ENCODE data around the gene INPP4A. TPM values are rescaled to one million over a fixed set of nuclear protein-coding genes. Genes with fewer than 3 reads are reported as not detected.

INPP4A gene
- total RNA-seq, 2 experiments from 2014 or later = 29.1 to 33.0 TPM

GRCh38 chr2:98476192-98476868 is 31.7 kb downstream of the INPP4A start:
- Mint-ChIP-seq H3K4me3 (no peak overlapping the region), H3K27ac (peak overlapping the region; percentile 53), H3K27me3 (no peaks in the 10 kb centered on the region), H3K36me3 (ENCODE audit: low read depth) (no peaks in the 10 kb centered on the region), H3K4me1 (peaks cover 98% of the 10 kb centered on the region), H3K9me3 (ENCODE audit: low read depth) (no peaks in the 10 kb centered on the region)
- intact Hi-C loops (cut with DNase I, micrococcal nuclease) = no loop called here
- DNase-seq = no peak
- ChIA-PET POLR2A (interaction anchor here (0.9 kb wide), 2 partner anchors 11 to 65 kb away, joined by 3 read pairs; no protein-coding TSS in a partner anchor), CTCF (interaction anchor here (0.8 to 1.3 kb wide), 2 partner anchors 11 to 24 kb away, joined by 3 read pairs; no protein-coding TSS in a partner anchor)
- ATAC-seq = no peak

- Mint-ChIP-seq H3K4me3 (no peak overlapping the region), H3K4me1 (peaks cover 97% of the 10 kb centered on the region), H3K36me3 (ENCODE audit: low read depth) (no peaks in the 10 kb centered on the region), H3K27ac (peak overlapping the region; percentile 85), H3K27me3 (no peaks in the 10 kb centered on the region), H3K9me3 (ENCODE audit: low read depth) (no peaks in the 10 kb centered on the region)
- intact Hi-C loops (cut with DNase I, micrococcal nuclease) = no loop called here
- DNase-seq (no peak), ATAC-seq (no peak)
- POLR2A ChIA-PET = no interaction called here
- CTCF ChIA-PET = interaction anchor here (1.3 kb wide), 1 partner anchor 11 kb away, joined by 3 read pairs; no protein-coding TSS in a partner anchor
Observed at GRCh38 chr2:98477036-98477435, 32.4 kb downstream of the INPP4A start.

DNA sequence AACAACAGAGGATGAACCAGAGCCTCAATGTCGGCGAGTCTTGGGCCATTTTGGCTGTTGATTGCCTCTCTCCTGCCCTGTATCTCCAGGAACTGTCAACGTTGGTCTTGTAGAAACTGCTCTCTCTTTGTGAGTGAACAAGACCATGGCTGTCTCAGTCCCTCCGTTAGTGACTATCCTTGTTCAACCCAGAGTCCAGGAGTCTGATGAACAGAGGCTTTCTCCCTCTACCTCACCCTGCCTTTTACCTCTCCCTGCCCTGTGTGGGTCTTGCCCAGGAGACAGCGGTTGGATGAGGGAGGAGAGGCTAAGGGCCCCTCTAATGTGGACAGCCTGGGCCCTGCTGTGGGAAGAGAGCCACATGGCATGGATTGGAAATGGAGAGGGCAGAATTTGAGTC is 32.8 kb downstream of the INPP4A start:
- CTCF ChIA-PET = interaction anchor here (0.6 to 1.3 kb wide), 2 partner anchors 10 to 11 kb away, joined by 3 to 4 read pairs; no protein-coding TSS in a partner anchor
- no peak overlapping the region for H3K4me3 Mint-ChIP-seq

GRCh38 chr2:98478088-98478551 is 33.5 kb downstream of the INPP4A start:
- Mint-ChIP-seq H3K4me3 (no peak overlapping the region), H3K36me3 (ENCODE audit: low read depth) (no peaks in the 10 kb centered on the region), H3K27ac (peak overlapping the region; percentile 85), H3K9me3 (ENCODE audit: low read depth) (no peaks in the 10 kb centered on the region), H3K27me3 (no peaks in the 10 kb centered on the region), H3K4me1 (peaks cover 97% of the 10 kb centered on the region)
- ChIA-PET CTCF (interaction anchor here (0.6 to 1.6 kb wide), 2 partner anchors 10 to 14 kb away, joined by 4 read pairs; no protein-coding TSS in a partner anchor), POLR2A (no interaction called here)
- intact Hi-C loops (cut with DNase I, micrococcal nuclease) = loop anchor here in 1 of 2 experiments (2.0 kb wide), 2 partner anchors 13 to 27 kb away; no protein-coding TSS in a partner anchor
- DNase-seq = no peak
- ATAC-seq = no peak

More for the DNA sequence above, 32.8 kb downstream of the INPP4A start:
- Mint-ChIP-seq H3K4me1 (peaks cover 97% of the 10 kb centered on the region), H3K36me3 (ENCODE audit: low read depth) (no peaks in the 10 kb centered on the region), H3K27ac (peak overlapping the region; percentile 85), H3K27me3 (no peaks in the 10 kb centered on the region), H3K9me3 (ENCODE audit: low read depth) (no peaks in the 10 kb centered on the region)
- DNase-seq (no peak), ATAC-seq (no peak)
- POLR2A ChIA-PET = no interaction called here
- intact Hi-C loops (cut with DNase I, micrococcal nuclease) = no loop called here

- H3K27me3 Mint-ChIP-seq = no peaks in the 10 kb centered on the region
- DNase-seq = peak; percentile 55
- H3K27ac Mint-ChIP-seq = peak overlapping the region; percentile 85
- intact Hi-C loops (cut with DNase I, micrococcal nuclease) = loop anchor here in 1 of 2 experiments (2.0 kb wide), 2 partner anchors 14 to 26 kb away; no protein-coding TSS in a partner anchor
- peak; percentile 18 for ATAC-seq
- POLR2A ChIA-PET = interaction anchor here (1.2 to 1.5 kb wide), 3 partner anchors 12 to 18 kb away, joined by 3 to 7 read pairs (median 7); no protein-coding TSS in a partner anchor
- no peaks in the 10 kb centered on the region for H3K9me3 Mint-ChIP-seq (ENCODE audit: low read depth)
- CTCF ChIA-PET = interaction anchor here (0.7 to 1.9 kb wide), 8 partner anchors 7 to 112 kb away, joined by 3 to 12 read pairs (median 4); no protein-coding TSS in a partner anchor
- no peaks in the 10 kb centered on the region for H3K36me3 Mint-ChIP-seq (ENCODE audit: low read depth)
- peaks cover 97% of the 10 kb centered on the region for H3K4me1 Mint-ChIP-seq
- H3K4me3 Mint-ChIP-seq = no peak overlapping the region
Observed at GRCh38 chr2:98478907-98479306, 34.2 kb downstream of the INPP4A start.

GRCh38 chr2:98479371-98479770 is 34.7 kb downstream of the INPP4A start:
- Mint-ChIP-seq H3K4me3 (peak overlapping the region; percentile 6), H3K27me3 (no peaks in the 10 kb centered on the region), H3K9me3 (ENCODE audit: low read depth) (no peaks in the 10 kb centered on the region), H3K27ac (peak overlapping the region; percentile 85), H3K36me3 (ENCODE audit: low read depth) (no peaks in the 10 kb centered on the region), H3K4me1 (peaks cover 97% of the 10 kb centered on the region)
- peak; percentile 8 for ATAC-seq
- POLR2A ChIA-PET = interaction anchor here (1.2 to 1.5 kb wide), 4 partner anchors 12 to 19 kb away, joined by 3 to 7 read pairs (median 5); no protein-coding TSS in a partner anchor
- CTCF ChIA-PET = interaction anchor here (0.6 to 1.9 kb wide), 15 partner anchors 8 to 112 kb away, joined by 3 to 12 read pairs (median 4); no protein-coding TSS in a partner anchor
- intact Hi-C loops (cut with DNase I, micrococcal nuclease) = loop anchor here in 1 of 2 experiments (2.0 kb wide), 2 partner anchors 15 to 25 kb away; no protein-coding TSS in a partner anchor
- DNase-seq = peak; percentile 56

- Mint-ChIP-seq H3K36me3 (ENCODE audit: low read depth) (no peaks in the 10 kb centered on the region), H3K9me3 (ENCODE audit: low read depth) (no peaks in the 10 kb centered on the region), H3K27me3 (no peaks in the 10 kb centered on the region), H3K4me1 (peaks cover 98% of the 10 kb centered on the region), H3K27ac (peak overlapping the region; percentile 85), H3K4me3 (peak overlapping the region; percentile 6)
- POLR2A ChIA-PET = interaction anchor here (0.9 to 1.5 kb wide), 5 partner anchors 13 to 27 kb away, joined by 3 to 7 read pairs (median 5); no protein-coding TSS in a partner anchor
- DNase-seq (peak; percentile 78), ATAC-seq (peak; percentile 77)
- intact Hi-C loops (cut with DNase I, micrococcal nuclease) = loop anchor here in 1 of 2 experiments (1.0 to 5.0 kb wide), 5 partner anchors 12 to 63 kb away; no protein-coding TSS in a partner anchor
- CTCF ChIA-PET = interaction anchor here (0.6 to 1.9 kb wide), 13 partner anchors 8 to 67 kb away, joined by 3 to 12 read pairs (median 4); no protein-coding TSS in a partner anchor
Observed at GRCh38 chr2:98479959-98480524, 35.4 kb downstream of the INPP4A start.

DNA sequence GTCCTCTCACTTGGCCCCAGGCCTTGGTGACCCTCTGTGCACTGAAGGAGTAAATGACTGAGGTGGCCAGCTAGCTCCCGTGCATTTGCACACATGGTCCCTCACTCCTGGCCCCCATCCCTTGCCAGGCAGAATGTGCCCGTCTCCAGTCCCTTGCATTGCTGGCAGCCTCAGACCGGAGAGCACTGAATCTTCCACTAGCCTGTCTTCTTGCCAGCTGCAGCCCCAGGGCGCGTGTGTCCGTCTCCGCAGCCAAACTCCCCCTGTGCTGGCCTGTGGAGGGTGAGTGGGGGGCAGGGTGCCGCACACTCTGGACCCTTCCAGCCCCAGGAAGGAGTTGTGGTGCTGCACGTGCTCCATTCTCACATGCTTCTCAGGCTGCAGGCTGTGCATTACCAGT is 35.9 kb downstream of the INPP4A start:
- H3K27ac Mint-ChIP-seq = peak overlapping the region; percentile 85
- DNase-seq (no peak), ATAC-seq (no peak)
- intact Hi-C loops (cut with DNase I, micrococcal nuclease) = loop anchor here in 1 of 2 experiments (1.0 to 5.0 kb wide), 3 partner anchors 12 to 63 kb away; no protein-coding TSS in a partner anchor
- no peaks in the 10 kb centered on the region for H3K9me3 Mint-ChIP-seq (ENCODE audit: low read depth)
- no peaks in the 10 kb centered on the region for H3K36me3 Mint-ChIP-seq (ENCODE audit: low read depth)
- POLR2A ChIA-PET = interaction anchor here (0.9 to 1.5 kb wide), 3 partner anchors 14 to 27 kb away, joined by 3 to 7 read pairs (median 5); no protein-coding TSS in a partner anchor
- H3K4me1 Mint-ChIP-seq = peaks cover 98% of the 10 kb centered on the region
- H3K27me3 Mint-ChIP-seq = no peaks in the 10 kb centered on the region
- CTCF ChIA-PET = interaction anchor here (0.9 to 1.9 kb wide), 9 partner anchors 9 to 68 kb away, joined by 3 to 11 read pairs (median 5); no protein-coding TSS in a partner anchor
- no peak overlapping the region for H3K4me3 Mint-ChIP-seq

DNA sequence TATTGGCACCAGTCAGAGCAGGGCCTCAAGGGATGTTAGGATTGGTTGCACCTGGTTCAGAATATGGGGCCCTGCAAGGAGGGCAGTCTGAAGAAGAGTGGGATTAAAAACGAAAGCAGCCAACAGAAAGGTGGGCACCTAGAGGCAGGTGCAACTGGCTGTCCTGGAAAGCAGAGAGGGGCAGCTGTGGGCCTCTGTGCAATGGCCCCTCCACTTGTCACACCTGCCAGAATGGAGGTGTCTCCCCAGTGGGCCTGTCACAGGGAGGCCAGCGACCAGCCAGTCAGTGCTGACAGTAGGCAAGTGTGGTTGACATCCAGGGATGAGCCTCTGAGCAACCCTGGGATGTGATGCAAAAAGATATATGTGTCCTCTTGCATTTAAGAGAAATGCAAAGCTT is 37.7 kb downstream of the INPP4A start:
- intact Hi-C loops (cut with DNase I, micrococcal nuclease) = loop anchor here (2.0 to 5.0 kb wide), 4 partner anchors 35 to 70 kb away; partner anchors contain the start of gene INPP4A (in 1 of the 2)
- Mint-ChIP-seq H3K9me3 (ENCODE audit: low read depth) (no peaks in the 10 kb centered on the region), H3K4me1 (peaks cover 96% of the 10 kb centered on the region), H3K36me3 (ENCODE audit: low read depth) (no peaks in the 10 kb centered on the region), H3K27me3 (no peaks in the 10 kb centered on the region), H3K4me3 (no peak overlapping the region), H3K27ac (peak overlapping the region; percentile 58)
- no peak for ATAC-seq
- DNase-seq = no peak
- ChIA-PET POLR2A (interaction anchor here (0.6 to 1.0 kb wide), 2 partner anchors 10 to 12 kb away, joined by 3 to 4 read pairs; no protein-coding TSS in a partner anchor), CTCF (interaction anchor here (0.5 to 1.0 kb wide), 9 partner anchors 9 to 81 kb away, joined by 3 to 4 read pairs (median 3); no protein-coding TSS in a partner anchor)

DNA sequence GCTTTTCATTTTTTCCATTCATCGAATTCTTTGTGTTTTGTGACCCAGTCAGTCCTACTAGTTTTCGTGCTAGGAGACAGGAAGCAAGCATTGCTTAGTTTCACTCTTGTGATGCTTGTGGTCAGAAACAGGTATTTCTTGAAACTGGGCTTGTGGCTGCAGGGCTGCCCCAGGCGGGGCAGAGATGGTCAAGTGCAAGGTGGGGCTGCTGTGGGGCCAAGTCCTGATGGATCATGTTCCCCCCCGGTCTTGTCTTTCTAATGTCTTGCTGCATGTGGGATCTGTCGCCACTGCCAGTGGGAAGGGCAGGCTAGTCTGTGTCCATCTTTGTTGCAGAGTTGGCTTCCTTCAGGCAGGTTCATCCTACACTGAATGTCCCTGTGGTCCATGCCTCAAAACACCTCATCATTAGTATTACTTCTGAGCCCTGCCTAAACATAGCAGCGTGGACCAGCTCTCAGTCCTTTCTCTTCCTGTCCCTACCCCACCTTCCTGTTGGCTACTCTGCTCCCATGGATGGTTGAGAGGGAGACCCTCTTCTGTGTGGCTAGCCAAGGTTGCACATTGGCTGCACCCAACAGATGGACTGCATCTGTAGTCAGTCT is 38.7 kb downstream of the INPP4A start:
- ChIA-PET CTCF (interaction anchor here (0.5 to 1.0 kb wide), 3 partner anchors 8 to 34 kb away, joined by 3 read pairs; no protein-coding TSS in a partner anchor), POLR2A (interaction anchor here (0.6 kb wide), 2 partner anchors 13 to 449 kb away, joined by 3 to 4 read pairs; no protein-coding TSS in a partner anchor)
- DNase-seq = no peak
- intact Hi-C loops (cut with DNase I, micrococcal nuclease) = loop anchor here (2.0 to 5.0 kb wide), 4 partner anchors 36 to 71 kb away; partner anchors contain the start of gene INPP4A (in 1 of the 2)
- H3K27me3 Mint-ChIP-seq = no peaks in the 10 kb centered on the region
- ATAC-seq = peak; percentile 18
- H3K36me3 Mint-ChIP-seq (ENCODE audit: low read depth) = no peaks in the 10 kb centered on the region
- peak overlapping the region; percentile 70 for H3K27ac Mint-ChIP-seq
- no peaks in the 10 kb centered on the region for H3K9me3 Mint-ChIP-seq (ENCODE audit: low read depth)
- H3K4me3 Mint-ChIP-seq = no peak overlapping the region
- H3K4me1 Mint-ChIP-seq = peaks cover 96% of the 10 kb centered on the region

All from activated CD4-positive, alpha-beta T cell treated with anti-CD3 and anti-CD28 coated beads for 36 hours (primary cell).